ENCODE measurements around the gene TMEM150A. TPM values are rescaled to one million over a fixed set of nuclear protein-coding genes. Genes with fewer than 3 reads are reported as not detected.

Gene TMEM150A
- total and polyA plus RNA-seq, 2 donors from 2014 or later = 23.1 to 61.2 TPM

GRCh38 chr2:85613717-85614515 is 11.4 kb upstream of the TMEM150A start:
- Histone ChIP-seq H3K27ac (ENCODE audit: low read depth in 2 of 2, low read length in 2 of 2) (no peak overlapping the region), H3K4me1 (ENCODE audit: control insufficient read depth in 2 of 3, insufficient read depth in 2 of 3, low read depth in 1 of 3, low read length in 3 of 3) (peaks cover 0 to 15% (median 12%) of the 10 kb centered on the region in 3 donors), H3K9me3 (ENCODE audit: control insufficient read depth in 2 of 3, insufficient read depth in 1 of 3, low read length in 3 of 3) (no peaks in the 10 kb centered on the region), H3K27me3 (ENCODE audit: control insufficient read depth, insufficient read depth, low read length) (no peaks in the 10 kb centered on the region), H3K9ac (ENCODE audit: low read length in 3 of 3) (no peak overlapping the region), H3K36me3 (ENCODE audit: control insufficient read depth in 2 of 3, insufficient read depth in 3 of 3, low read length in 3 of 3) (peaks cover 0 to 10% (median 4%) of the 10 kb centered on the region in 3 donors), H3K4me3 (ENCODE audit: low read length in 3 of 3) (no peak overlapping the region)
- DNase-seq (no peak), FAIRE-seq (no peak)
- TF ChIP-seq, protein P1, sequence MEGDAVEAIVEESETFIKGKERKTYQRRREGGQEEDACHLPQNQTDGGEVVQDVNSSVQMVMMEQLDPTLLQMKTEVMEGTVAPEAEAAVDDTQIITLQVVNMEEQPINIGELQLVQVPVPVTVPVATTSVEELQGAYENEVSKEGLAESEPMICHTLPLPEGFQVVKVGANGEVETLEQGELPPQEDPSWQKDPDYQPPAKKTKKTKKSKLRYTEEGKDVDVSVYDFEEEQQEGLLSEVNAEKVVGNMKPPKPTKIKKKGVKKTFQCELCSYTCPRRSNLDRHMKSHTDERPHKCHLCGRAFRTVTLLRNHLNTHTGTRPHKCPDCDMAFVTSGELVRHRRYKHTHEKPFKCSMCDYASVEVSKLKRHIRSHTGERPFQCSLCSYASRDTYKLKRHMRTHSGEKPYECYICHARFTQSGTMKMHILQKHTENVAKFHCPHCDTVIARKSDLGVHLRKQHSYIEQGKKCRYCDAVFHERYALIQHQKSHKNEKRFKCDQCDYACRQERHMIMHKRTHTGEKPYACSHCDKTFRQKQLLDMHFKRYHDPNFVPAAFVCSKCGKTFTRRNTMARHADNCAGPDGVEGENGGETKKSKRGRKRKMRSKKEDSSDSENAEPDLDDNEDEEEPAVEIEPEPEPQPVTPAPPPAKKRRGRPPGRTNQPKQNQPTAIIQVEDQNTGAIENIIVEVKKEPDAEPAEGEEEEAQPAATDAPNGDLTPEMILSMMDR (IDR thresholded peaks at IDR 0.05; ENCODE audit: borderline replicate concordance, extremely low read depth, insufficient read depth) = no peak
- intact Hi-C loops (cut with DNase I) = no loop called here

GRCh38 chr2:85611705-85612587 is 9.4 kb upstream of the TMEM150A start, which contains the start of gene C2orf68:
TSS of gene C2orf68 (minus strand) at chr2:85612066. CDS start at chr2:85611984, 82 bp downstream.
- peaks cover 0 to 10% (median 8%) of the 10 kb centered on the region in 3 donors for H3K36me3 ChIP-seq (ENCODE audit: control insufficient read depth in 2 of 3, insufficient read depth in 3 of 3, low read length in 3 of 3)
- no peaks in the 10 kb centered on the region for H3K9me3 ChIP-seq (ENCODE audit: control insufficient read depth in 2 of 3, insufficient read depth in 1 of 3, low read length in 3 of 3)
- DNase-seq (peak; percentile 94 to 98 (median 96)), FAIRE-seq (no peak)
- H3K4me3 ChIP-seq (ENCODE audit: low read length in 3 of 3) = peak within 1 kb of the TSS; percentile 85 to 89 (median 85)
- peak within 1 kb of the TSS; percentile 30 to 73 for H3K27ac ChIP-seq (ENCODE audit: low read depth in 2 of 2, low read length in 2 of 2)
- peak within 1 kb of the TSS; percentile 73 to 85 (median 80) for H3K9ac ChIP-seq (ENCODE audit: low read length in 3 of 3)
- intact Hi-C loops (cut with DNase I) = no loop called here
- peaks cover 0 to 13% (median 9%) of the 10 kb centered on the region in 3 donors for H3K4me1 ChIP-seq (ENCODE audit: control insufficient read depth in 2 of 3, insufficient read depth in 2 of 3, low read depth in 1 of 3, low read length in 3 of 3)
- TF ChIP-seq, protein P1 (IDR thresholded peaks at IDR 0.05; ENCODE audit: borderline replicate concordance, extremely low read depth, insufficient read depth) = no peak
- no peaks in the 10 kb centered on the region for H3K27me3 ChIP-seq (ENCODE audit: control insufficient read depth, insufficient read depth, low read length)

DNA sequence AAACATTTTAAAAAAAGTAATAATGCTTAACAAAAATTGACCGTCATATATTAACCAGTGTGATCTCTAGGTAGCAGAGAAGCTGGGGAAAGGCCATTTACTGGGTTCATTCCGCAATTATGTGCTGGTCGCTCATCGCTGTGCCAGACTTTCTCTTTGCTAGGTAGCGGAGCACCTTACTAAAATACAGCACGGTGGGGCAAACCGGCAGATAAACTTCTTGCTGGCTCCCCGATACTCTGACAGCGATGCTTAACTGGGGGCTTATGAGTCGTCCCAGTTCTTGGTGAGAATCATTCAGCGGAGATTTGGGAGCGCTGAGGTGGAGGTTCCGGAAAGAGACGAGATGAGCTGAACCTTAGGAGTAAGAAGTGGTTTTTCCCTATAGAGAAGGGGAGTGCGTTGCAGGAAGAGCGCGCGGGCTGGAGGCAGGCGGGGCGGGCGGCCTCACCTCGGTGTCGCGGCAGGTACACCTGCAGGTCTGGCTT is 8.8 kb upstream of the TMEM150A start:
- Histone ChIP-seq H3K27me3 (ENCODE audit: control insufficient read depth, insufficient read depth, low read length) (no peaks in the 10 kb centered on the region), H3K27ac (ENCODE audit: low read depth in 2 of 2, low read length in 2 of 2) (peak overlapping the region; percentile 30 to 73), H3K4me1 (ENCODE audit: control insufficient read depth in 2 of 3, insufficient read depth in 2 of 3, low read depth in 1 of 3, low read length in 3 of 3) (peaks cover 0 to 13% (median 9%) of the 10 kb centered on the region in 3 donors), H3K9ac (ENCODE audit: low read length in 3 of 3) (peak overlapping the region; percentile 73 to 85 (median 80)), H3K4me3 (ENCODE audit: low read length in 3 of 3) (peak overlapping the region; percentile 85 to 89 (median 85)), H3K36me3 (ENCODE audit: control insufficient read depth in 2 of 3, insufficient read depth in 3 of 3, low read length in 3 of 3) (peaks cover 0 to 10% (median 8%) of the 10 kb centered on the region in 3 donors), H3K9me3 (ENCODE audit: control insufficient read depth in 2 of 3, insufficient read depth in 1 of 3, low read length in 3 of 3) (no peaks in the 10 kb centered on the region)
- TF ChIP-seq, protein P1 (IDR thresholded peaks at IDR 0.05; ENCODE audit: borderline replicate concordance, extremely low read depth, insufficient read depth) = no peak
- DNase-seq (no peak), FAIRE-seq (no peak)
- intact Hi-C loops (cut with DNase I) = no loop called here
